Esophagus muscularis mucosa (tissue), 3 donors: ENCODE results near the gene COL5A1.

ENCODE experiments used
- POLR2A ChIP-seq: fragments of 450-650 bp; IDR thresholded peaks from one replicate; pipeline ENCODE4 v1.6.1; 2017; ENCODE audit warnings: antibody characterized with exemption, moderate library complexity, mild to moderate bottlenecking, low read depth
- TF ChIP-seq, protein P1 (sequence below), 3 experiments: fragments of 200-600 bp in 2 of 3; fragments of 450-650 bp in 1 of 3; sonication (generic) in 2 of 3; IDR thresholded peaks; one replicate each; pipeline ENCODE4 v1.5.1; 2017 to 2019; ENCODE audit warnings: antibody characterized with exemption in 3 of 3, mild to moderate bottlenecking in 2 of 3, moderate library complexity in 1 of 3

DNA sequence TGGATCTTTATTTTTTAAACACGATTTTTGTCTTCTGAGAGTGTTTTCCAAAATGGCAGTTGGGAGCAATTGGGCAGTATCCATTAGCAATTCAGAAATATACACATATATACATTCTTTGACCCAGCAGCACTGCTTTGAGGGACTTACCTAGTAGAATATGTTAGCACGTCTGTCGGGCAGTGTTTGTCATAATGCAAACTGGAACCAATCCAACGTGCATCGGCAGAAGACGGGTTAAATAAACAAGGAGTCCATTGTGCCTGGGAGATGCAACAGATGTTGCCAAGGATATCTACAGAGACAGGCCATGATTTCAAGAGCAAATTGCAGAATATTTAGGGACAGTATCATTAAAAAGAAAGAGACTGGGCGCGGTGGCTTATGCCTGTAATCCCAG is 107.0 kb downstream of the COL5A1 start:
- no peak for TF ChIP-seq POLR2A
- TF ChIP-seq, protein P1, sequence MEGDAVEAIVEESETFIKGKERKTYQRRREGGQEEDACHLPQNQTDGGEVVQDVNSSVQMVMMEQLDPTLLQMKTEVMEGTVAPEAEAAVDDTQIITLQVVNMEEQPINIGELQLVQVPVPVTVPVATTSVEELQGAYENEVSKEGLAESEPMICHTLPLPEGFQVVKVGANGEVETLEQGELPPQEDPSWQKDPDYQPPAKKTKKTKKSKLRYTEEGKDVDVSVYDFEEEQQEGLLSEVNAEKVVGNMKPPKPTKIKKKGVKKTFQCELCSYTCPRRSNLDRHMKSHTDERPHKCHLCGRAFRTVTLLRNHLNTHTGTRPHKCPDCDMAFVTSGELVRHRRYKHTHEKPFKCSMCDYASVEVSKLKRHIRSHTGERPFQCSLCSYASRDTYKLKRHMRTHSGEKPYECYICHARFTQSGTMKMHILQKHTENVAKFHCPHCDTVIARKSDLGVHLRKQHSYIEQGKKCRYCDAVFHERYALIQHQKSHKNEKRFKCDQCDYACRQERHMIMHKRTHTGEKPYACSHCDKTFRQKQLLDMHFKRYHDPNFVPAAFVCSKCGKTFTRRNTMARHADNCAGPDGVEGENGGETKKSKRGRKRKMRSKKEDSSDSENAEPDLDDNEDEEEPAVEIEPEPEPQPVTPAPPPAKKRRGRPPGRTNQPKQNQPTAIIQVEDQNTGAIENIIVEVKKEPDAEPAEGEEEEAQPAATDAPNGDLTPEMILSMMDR (IDR thresholded peaks at IDR 0.05) = no peak
